Medulla oblongata (tissue), 1 donor: ENCODE measurements around the gene PRKCSH.

Experiments used
- DNase-seq: peaks from one replicate; pipeline ENCODE4 v3.0.0-alpha.2; 2015; ENCODE audit errors: extremely low spot score

The PRKCSH gene

GRCh38 chr19:11475861-11476260 lies 40.4 kb downstream of the PRKCSH start:
- DNase-seq: no peak

- DNase-seq: peak; percentile 67
These were observed 43.0 kb downstream of the PRKCSH start for GRCh38 chr19:11478167-11479089.

- peak; percentile 81 for DNase-seq
These were observed 43.9 kb downstream of the PRKCSH start for GRCh38 chr19:11479090-11479897.

- no peak for DNase-seq
These were observed 44.7 kb downstream of the PRKCSH start for GRCh38 chr19:11479898-11480714.

DNA sequence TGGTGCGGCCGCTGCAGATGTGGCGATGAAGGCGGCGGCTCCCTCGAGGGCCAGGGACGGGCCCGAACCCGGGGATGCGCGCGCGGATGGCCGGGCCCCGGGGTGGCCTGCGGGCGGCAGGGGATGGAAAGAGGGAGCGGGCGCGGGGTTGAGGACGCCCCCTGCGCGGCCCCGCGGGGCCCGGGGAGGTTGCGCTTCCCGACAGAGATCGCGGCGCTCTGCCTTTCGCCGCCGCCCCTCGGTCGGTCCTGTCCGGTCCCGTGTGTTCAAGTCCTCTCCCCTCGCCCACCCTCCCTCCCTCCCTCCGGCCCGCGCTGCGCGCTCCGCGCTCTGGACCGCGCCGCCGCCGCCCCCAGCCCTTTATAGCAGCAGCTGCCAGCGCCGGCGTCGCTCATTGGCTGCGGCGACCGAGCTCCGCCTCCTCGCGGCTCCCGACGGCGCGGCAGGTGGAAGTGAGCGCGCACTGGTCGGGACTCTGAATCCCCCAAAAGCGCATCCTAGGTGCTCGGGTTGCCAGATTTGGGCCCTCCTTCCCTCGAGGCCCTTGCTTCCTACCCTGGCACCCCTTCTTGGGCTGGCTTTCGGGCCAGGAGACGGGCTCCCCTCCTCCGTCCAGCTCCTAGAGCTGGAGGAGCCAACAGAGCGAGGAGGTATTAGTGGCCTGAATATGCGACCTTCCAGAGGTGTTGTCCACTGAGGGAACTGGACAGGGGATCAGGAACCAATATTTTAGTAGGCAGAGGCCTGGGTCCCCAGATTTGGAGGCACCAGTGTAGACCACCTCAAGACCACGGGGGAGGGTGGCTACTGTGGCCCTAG lies 45.5 kb downstream of the PRKCSH start, which contains the start of gene ELAVL3:
TSS of gene ELAVL3 (minus strand) at position 332 of the 819 bp plus-strand sequence. CDS start 438 bp downstream, outside the sequence.
- peak; percentile 76 for DNase-seq

DNA sequence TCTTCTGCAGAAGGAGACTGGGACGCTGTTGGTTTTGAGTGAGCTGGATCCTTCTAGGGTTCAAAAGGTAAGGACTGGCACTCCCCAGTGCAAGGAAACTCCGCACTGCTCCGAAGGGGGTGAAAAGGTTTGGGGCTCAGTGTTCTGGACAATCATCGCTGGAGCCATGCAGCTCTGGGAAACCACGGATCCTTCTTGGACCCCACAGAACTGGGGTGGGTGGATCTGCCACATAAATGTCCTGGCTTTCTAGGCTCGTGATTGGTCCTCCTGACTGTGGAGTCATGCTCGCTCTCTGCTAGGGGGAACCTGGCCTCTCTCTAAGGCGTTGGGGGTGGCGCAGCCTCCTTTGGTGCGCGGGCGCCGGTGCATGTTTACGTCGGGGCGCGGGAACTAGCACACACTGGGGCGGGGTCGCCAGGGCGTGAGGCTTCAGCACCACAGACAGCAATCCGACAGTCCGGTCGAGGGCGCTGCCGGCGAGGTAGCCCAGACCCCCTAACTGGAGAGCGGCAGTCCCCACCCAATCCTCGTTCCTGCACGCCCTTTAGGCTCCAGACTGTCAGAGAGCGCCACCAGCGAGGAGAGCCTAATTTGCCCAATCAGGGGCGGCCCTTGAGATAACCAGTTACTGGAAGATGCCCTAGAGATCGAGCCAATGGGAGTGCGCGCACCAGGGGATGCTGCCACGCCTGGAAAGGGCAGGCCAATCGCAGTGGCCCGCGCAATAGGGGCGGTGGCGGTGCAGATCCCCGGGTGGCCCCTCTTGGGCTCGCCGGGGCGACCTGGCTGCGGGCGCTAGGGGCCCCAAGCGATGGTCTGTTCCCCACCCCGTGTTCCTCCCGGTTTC lies 46.3 kb downstream of the PRKCSH start:
- DNase-seq: peak; percentile 96

GRCh38 chr19:11482384-11483050 lies 47.1 kb downstream of the PRKCSH start:
- peak; percentile 90 for DNase-seq

- DNase-seq: no peak
These were observed 48.1 kb downstream of the PRKCSH start for GRCh38 chr19:11483366-11484111.

DNA sequence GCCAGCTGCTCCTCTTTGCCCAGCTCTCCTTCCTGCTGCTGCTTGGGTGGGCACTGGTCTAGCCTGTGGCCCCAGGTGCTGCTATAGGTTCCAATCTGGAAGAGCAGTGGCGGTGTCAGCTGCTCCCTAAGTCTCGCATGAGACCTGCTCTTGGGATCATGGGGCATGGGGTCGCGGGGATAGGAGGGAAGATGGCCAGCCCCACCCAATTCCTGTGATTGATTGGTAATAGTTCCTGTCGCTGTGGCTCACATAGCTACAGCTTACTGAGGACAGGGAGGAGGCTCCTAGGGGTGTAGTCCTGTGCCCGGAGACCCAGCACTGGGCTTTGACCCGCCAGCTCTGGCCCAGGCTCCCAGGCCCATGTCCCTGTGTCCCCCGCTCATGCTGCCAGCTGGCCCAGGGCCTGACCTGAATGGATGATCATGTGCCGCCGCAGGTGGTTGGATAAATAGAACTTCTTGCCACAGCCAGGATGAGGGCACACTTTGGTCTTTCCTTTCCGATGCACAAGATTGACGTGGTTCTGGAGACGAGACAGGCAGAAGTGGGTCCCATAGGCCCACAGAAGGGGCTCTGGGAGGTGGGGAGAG lies 49.9 kb downstream of the PRKCSH start:
- no peak for DNase-seq

DNA sequence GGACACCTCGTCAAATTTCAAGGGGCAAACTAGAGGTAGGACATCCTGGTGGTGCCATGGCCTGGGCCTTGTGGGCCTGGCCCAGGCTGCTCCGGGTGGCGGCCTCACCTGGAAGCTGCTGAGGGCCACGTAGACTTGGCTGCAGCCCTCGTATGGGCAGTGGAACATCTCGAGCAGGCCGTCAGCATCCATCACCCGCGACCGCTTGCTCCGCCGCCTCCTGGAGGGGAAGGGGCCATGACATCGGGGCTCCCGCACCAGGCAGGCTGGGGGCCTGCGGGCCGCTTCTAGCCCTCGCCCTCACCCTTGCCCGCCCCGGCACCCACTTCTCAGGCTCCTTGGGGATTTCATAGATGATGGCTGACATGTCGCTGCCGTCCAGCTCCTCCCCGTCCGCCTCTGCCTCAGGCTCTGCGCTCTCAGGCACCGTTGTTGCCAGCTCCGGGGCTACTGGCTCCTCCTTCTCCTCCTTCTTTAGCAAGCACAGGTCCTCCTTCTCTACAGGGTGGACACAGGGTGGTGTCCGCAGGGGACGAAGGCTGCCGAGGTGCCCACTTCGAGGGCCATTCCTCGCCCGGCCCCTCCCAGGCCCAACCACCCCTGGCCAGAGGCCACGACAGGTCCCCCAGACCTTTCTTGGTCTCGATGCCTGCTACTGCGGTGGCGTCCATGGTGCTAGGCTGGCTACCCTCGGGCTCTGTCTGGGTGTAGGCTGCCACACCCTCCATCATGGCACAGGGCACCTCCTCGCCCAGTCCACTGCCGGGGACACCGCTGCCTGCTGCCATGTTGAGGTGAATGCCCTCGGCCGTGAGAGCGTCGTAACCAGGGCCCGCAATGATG lies 51.4 kb downstream of the PRKCSH start:
- no peak for DNase-seq

DNA sequence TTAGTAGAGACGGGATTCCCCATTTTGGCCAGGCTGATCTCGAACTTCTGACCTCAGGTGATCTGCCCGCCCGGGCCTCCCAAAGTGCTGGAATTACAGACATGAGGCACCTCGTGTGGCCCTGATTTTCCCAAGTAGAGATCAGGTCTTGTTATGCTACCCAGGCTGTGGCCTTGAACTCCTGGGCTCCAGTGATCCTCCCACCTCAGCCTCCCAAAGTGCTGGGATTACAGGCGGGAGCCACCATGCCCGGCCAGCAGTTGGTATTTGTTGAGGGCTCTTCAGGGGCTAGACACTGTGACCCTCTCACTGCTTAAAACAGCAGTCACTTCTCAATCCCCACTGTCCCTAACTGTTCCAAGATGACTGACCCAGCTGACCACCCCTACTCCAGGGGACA lies 53.9 kb downstream of the PRKCSH start:
- no peak for DNase-seq

DNA sequence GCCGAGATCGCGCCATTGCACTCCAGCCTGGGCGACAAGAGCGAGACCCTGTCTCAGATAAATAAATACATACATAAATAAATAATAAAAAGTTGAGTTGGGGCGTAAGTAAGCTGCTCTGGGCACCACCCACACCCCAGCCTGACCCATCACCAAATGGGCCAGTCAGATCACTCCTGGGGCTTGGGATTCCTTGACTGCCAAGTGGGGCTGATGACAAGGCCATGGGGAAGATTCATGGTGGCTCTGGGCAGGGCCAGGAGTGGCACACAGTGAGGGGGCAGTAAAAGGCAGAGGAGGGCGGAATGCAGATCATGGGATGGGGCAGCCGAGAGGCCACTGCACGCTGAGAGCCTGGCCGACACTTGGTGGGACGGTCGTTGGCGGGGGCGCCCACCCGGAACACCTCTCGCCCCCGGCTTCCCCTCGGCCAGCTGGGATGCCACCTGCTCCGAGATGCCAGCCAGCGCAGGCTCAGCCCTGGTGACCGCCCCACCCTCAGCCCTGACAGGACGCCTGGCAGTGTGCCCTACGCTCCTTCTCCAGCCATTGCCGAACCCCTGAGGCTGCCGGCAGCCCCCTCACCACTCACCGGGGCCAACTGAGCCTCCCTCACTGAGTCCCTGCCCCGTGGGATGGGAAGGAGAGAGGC lies 59.3 kb downstream of the PRKCSH start:
- DNase-seq: no peak

DNA sequence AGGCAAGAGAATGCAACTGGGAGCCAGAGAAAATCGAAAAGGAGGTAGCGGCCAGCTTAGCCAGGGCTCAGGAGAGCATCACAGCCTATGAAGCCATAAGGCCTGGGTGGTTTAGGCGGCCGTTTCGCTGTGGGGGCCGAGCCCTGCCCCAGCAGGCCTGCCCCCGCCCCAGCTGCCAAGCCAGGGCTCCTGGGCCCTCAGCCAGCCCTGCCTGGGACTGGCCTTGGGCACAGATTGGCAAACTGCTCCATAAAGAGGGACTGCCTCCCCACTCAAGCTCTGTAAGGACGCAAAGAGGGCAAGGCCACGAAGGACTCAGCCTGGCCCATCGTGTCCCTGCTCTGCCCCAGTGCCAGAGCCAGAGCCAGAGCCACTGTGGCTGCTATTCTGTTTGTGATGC lies 60.0 kb downstream of the PRKCSH start:
- no peak for DNase-seq

GRCh38 chr19:11495885-11496284 lies 60.5 kb downstream of the PRKCSH start:
- DNase-seq: no peak

- peak; percentile 50 for DNase-seq
These were observed 61.1 kb downstream of the PRKCSH start for GRCh38 chr19:11496391-11497163.

- DNase-seq: no peak
These were observed 63.8 kb downstream of the PRKCSH start for GRCh38 chr19:11499220-11499726.
